B cell (primary cell): ENCODE data around the gene SH2D4B.

Experiments used
- EZH2 ChIP-seq: IDR thresholded peaks from 2 replicates; pipeline ENCODE4 v1.6.1; 2012; ENCODE audit warnings: borderline replicate concordance, low read depth, mild to moderate bottlenecking, moderate library complexity, low read length; ENCODE audit not compliant: insufficient read depth, poor library complexity, severe bottlenecking
- TF ChIP-seq, protein P1 (sequence below): fragments of 200-600 bp; IDR thresholded peaks from one replicate; pipeline ENCODE4 v1.8.0; 2022; ENCODE audit warnings: antibody characterized with exemption, mild to moderate bottlenecking

DNA sequence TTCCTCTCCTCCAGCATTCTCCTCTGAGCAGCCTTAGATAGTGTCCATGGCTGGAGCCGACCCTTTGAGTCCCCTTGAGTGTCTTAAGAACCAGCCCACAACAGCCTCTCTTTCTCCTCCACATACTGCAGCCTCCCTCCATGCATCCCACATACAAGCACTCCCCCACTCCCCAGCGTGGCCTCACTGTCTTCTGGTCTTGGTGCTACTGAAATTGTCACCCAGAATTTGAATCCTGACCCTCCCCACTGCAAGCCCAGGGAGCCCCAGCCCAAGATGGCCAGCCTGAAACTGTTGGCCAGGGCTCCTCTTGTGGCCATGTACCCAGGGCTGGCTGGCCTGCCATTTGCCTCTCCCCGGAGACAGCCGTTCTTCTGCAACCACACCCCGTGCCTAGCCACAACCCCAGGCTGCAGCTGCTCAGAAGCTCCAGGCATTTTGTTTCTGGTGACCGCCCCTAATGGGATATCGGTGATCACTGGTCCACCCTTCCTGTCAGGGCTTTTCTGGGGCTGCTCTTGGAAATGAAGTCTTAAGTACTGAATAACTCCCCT lies 18.8 kb upstream of the SH2D4B start:
- TF ChIP-seq, protein P1, sequence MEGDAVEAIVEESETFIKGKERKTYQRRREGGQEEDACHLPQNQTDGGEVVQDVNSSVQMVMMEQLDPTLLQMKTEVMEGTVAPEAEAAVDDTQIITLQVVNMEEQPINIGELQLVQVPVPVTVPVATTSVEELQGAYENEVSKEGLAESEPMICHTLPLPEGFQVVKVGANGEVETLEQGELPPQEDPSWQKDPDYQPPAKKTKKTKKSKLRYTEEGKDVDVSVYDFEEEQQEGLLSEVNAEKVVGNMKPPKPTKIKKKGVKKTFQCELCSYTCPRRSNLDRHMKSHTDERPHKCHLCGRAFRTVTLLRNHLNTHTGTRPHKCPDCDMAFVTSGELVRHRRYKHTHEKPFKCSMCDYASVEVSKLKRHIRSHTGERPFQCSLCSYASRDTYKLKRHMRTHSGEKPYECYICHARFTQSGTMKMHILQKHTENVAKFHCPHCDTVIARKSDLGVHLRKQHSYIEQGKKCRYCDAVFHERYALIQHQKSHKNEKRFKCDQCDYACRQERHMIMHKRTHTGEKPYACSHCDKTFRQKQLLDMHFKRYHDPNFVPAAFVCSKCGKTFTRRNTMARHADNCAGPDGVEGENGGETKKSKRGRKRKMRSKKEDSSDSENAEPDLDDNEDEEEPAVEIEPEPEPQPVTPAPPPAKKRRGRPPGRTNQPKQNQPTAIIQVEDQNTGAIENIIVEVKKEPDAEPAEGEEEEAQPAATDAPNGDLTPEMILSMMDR: no peak
- TF ChIP-seq EZH2: no peak
